Measurements from ENCODE around the gene CASP2. TPM values are rescaled to one million over a fixed set of nuclear protein-coding genes. Genes with fewer than 3 reads are reported as not detected.

Gene CASP2
- total and polyA plus RNA-seq, 4 experiments from 2014 or later = 5.3 to 96.1 (median 61.8) TPM

DNA sequence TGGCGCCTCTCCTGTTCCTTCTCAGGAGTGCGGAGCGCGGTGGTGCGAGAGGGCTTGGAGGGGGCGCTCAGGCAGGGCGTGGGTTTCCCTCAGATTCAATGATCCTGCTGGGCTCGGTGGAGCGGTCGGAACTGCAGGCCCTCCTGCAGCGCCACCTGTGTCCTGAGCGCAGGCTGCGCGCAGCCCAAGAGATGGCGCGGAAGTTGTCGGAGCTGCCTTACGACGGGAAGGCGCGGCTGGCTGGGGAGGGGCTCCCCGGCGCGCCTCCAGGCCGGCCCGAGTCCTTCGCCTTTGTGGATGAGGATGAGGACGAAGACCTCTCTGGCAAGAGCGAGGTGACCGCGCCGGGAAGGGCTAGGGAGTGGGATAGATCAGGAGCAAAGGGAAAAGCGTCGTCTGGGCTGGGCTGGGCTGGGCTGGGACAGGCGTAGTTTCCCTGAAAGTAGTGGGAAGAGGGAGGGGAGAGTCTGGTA lies 57.3 kb downstream of the CASP2 start:
- ChIA-PET CTCF (ENCODE audit: partially characterized antibody) (interaction anchor here (0.6 to 3.1 kb wide), 39 partner anchors 9 to 116 kb away, joined by 3 to 38 read pairs (median 5); partner anchors contain the start of gene EPHA1), POLR2A (ENCODE audit: partially characterized antibody) (interaction anchor here (0.6 to 2.4 kb wide), 7 partner anchors 24 to 107 kb away, joined by 3 to 10 read pairs (median 5); partner anchors contain the start of gene GSTK1)
- Histone ChIP-seq H3K27me3 (ENCODE audit: insufficient read depth, low read length) (no peaks in the 10 kb centered on the region), H3K4me3 (ENCODE audit: low read length in 2 of 2) (no peak overlapping the region), H3K9me3 (ENCODE audit: control insufficient read depth in 1 of 2, low read length in 2 of 2) (no peaks in the 10 kb centered on the region), H3K36me3 (ENCODE audit: insufficient read depth, low read length) (no peaks in the 10 kb centered on the region), H3K4me1 (ENCODE audit: insufficient read depth, low read length) (peaks cover 4% of the 10 kb centered on the region), H3K27ac (ENCODE audit: low read depth, low read length) (no peak overlapping the region)
- H3K27ac Mint-ChIP-seq = peak overlapping the region in 4 of 7 donors; percentile 55 to 70 (median 68)
- H3K9me3 Mint-ChIP-seq = no peaks in the 10 kb centered on the region
- H3K4me1 Mint-ChIP-seq = peaks cover 5 to 9% (median 7%) of the 10 kb centered on the region in 4 donors
- intact Hi-C loops (cut with micrococcal nuclease) = loop anchor here (1.0 kb wide), 3 partner anchors 27 to 105 kb away; partner anchors contain the start of gene EPHA1
- H3K36me3 Mint-ChIP-seq = no peaks in the 10 kb centered on the region
- H3K27me3 Mint-ChIP-seq = peaks cover 0 to 6% of the 10 kb centered on the region in 2 donors
- H3K4me3 Mint-ChIP-seq = peak overlapping the region; percentile 74 to 87 (median 80)
- DNase-seq = peak; percentile 52 to 64 (median 58)

GRCh38 chr7:143346018-143346417 lies 57.9 kb downstream of the CASP2 start:
- POLR2A ChIA-PET (ENCODE audit: partially characterized antibody) = interaction anchor here (0.6 to 2.4 kb wide), 6 partner anchors 23 to 107 kb away, joined by 3 to 10 read pairs (median 5); partner anchors contain the start of gene GSTK1
- H3K27ac Mint-ChIP-seq = no peak overlapping the region

DNA sequence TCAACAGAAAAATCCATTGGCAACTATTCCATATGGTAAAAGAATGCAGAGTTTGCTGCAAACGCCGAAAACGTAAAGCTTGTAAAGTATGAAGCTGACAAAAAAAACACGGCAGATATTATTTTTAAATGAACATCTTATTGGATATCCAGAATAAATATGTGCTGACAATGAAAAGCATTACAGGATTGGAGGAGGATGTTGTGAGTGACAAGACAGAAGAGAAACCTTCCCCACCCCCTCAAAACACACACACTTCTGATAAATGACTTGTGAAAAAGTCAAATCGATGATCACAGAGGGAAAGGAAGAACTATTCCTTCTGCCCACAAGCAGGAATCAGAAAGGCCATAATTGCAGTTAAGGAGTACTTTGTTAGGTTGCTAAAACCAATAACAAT lies 59.8 kb downstream of the CASP2 start:
- intact Hi-C loops (cut with micrococcal nuclease) = no loop called here
- Histone ChIP-seq H3K27me3 (ENCODE audit: insufficient read depth, low read length) (no peaks in the 10 kb centered on the region), H3K9me3 (ENCODE audit: control insufficient read depth in 1 of 2, low read length in 2 of 2) (no peaks in the 10 kb centered on the region), H3K4me1 (ENCODE audit: insufficient read depth, low read length) (peaks cover 4% of the 10 kb centered on the region), H3K27ac (ENCODE audit: low read depth, low read length) (no peak overlapping the region), H3K36me3 (ENCODE audit: insufficient read depth, low read length) (no peaks in the 10 kb centered on the region), H3K4me3 (ENCODE audit: low read length in 2 of 2) (no peak overlapping the region)
- no peak overlapping the region for H3K4me3 Mint-ChIP-seq
- ChIA-PET CTCF (ENCODE audit: partially characterized antibody) (interaction anchor here (0.8 to 2.6 kb wide), 9 partner anchors 12 to 108 kb away, joined by 3 to 10 read pairs (median 5); no protein-coding TSS in a partner anchor), POLR2A (ENCODE audit: partially characterized antibody) (interaction anchor here (0.6 to 1.1 kb wide), 4 partner anchors 13 to 82 kb away, joined by 3 to 4 read pairs (median 3); no protein-coding TSS in a partner anchor)
- H3K27me3 Mint-ChIP-seq = peaks cover 0 to 6% of the 10 kb centered on the region in 2 donors
- H3K9me3 Mint-ChIP-seq = no peaks in the 10 kb centered on the region
- DNase-seq = no peak
- no peak overlapping the region for H3K27ac Mint-ChIP-seq
- no peaks in the 10 kb centered on the region for H3K36me3 Mint-ChIP-seq
- peaks cover 5 to 9% (median 7%) of the 10 kb centered on the region in 4 donors for H3K4me1 Mint-ChIP-seq

More at GRCh38 chr7:143346018-143346417, 57.9 kb downstream of the CASP2 start:
- H3K4me3 Mint-ChIP-seq = peak overlapping the region in 2 of 8 donors; percentile 74 to 87
- Histone ChIP-seq H3K4me3 (ENCODE audit: low read length in 2 of 2) (no peak overlapping the region), H3K27ac (ENCODE audit: low read depth, low read length) (no peak overlapping the region), H3K9me3 (ENCODE audit: control insufficient read depth in 1 of 2, low read length in 2 of 2) (no peaks in the 10 kb centered on the region), H3K36me3 (ENCODE audit: insufficient read depth, low read length) (no peaks in the 10 kb centered on the region), H3K4me1 (ENCODE audit: insufficient read depth, low read length) (peaks cover 4% of the 10 kb centered on the region), H3K27me3 (ENCODE audit: insufficient read depth, low read length) (no peaks in the 10 kb centered on the region)
- intact Hi-C loops (cut with micrococcal nuclease) = no loop called here
- no peaks in the 10 kb centered on the region for H3K9me3 Mint-ChIP-seq
- no peak for DNase-seq
- H3K4me1 Mint-ChIP-seq = peaks cover 5 to 9% (median 7%) of the 10 kb centered on the region in 4 donors
- peaks cover 0 to 6% of the 10 kb centered on the region in 2 donors for H3K27me3 Mint-ChIP-seq
- no peaks in the 10 kb centered on the region for H3K36me3 Mint-ChIP-seq
- CTCF ChIA-PET (ENCODE audit: partially characterized antibody) = interaction anchor here (0.6 to 3.1 kb wide), 33 partner anchors 10 to 106 kb away, joined by 3 to 38 read pairs (median 5); partner anchors contain the start of gene EPHA1

- CTCF ChIA-PET (ENCODE audit: partially characterized antibody) = interaction anchor here (1.8 kb wide), 1 partner anchor 110 kb away, joined by 5 read pairs; no protein-coding TSS in a partner anchor
- Mint-ChIP-seq H3K4me1 (peaks cover 0 to 1% (median 0%) of the 10 kb centered on the region in 4 donors), H3K27me3 (no peaks in the 10 kb centered on the region), H3K4me3 (no peak overlapping the region), H3K36me3 (no peaks in the 10 kb centered on the region), H3K9me3 (no peaks in the 10 kb centered on the region), H3K27ac (no peak overlapping the region)
- no peaks in the 10 kb centered on the region for H3K36me3 ChIP-seq (ENCODE audit: insufficient read depth, low read length)
- no peak for DNase-seq
- POLR2A ChIA-PET (ENCODE audit: partially characterized antibody) = no interaction called here
- no peaks in the 10 kb centered on the region for H3K9me3 ChIP-seq (ENCODE audit: control insufficient read depth in 1 of 2, low read length in 2 of 2)
- no peak overlapping the region for H3K4me3 ChIP-seq (ENCODE audit: low read length in 2 of 2)
- H3K4me1 ChIP-seq (ENCODE audit: insufficient read depth, low read length) = no peaks in the 10 kb centered on the region
- intact Hi-C loops (cut with micrococcal nuclease) = no loop called here
- no peaks in the 10 kb centered on the region for H3K27me3 ChIP-seq (ENCODE audit: insufficient read depth, low read length)
- H3K27ac ChIP-seq (ENCODE audit: low read depth, low read length) = no peak overlapping the region
Measured at GRCh38 chr7:143351060-143351459, 62.9 kb downstream of the CASP2 start.

GRCh38 chr7:143351574-143351973 lies 63.4 kb downstream of the CASP2 start:
- Histone ChIP-seq H3K4me1 (ENCODE audit: insufficient read depth, low read length) (no peaks in the 10 kb centered on the region), H3K4me3 (ENCODE audit: low read length in 2 of 2) (no peak overlapping the region), H3K27me3 (ENCODE audit: insufficient read depth, low read length) (no peaks in the 10 kb centered on the region), H3K27ac (ENCODE audit: low read depth, low read length) (no peak overlapping the region), H3K9me3 (ENCODE audit: control insufficient read depth in 1 of 2, low read length in 2 of 2) (no peaks in the 10 kb centered on the region), H3K36me3 (ENCODE audit: insufficient read depth, low read length) (no peaks in the 10 kb centered on the region)
- intact Hi-C loops (cut with micrococcal nuclease) = no loop called here
- H3K9me3 Mint-ChIP-seq = no peaks in the 10 kb centered on the region
- no peaks in the 10 kb centered on the region for H3K27me3 Mint-ChIP-seq
- CTCF ChIA-PET (ENCODE audit: partially characterized antibody) = interaction anchor here (1.8 kb wide), 1 partner anchor 111 kb away, joined by 5 read pairs; no protein-coding TSS in a partner anchor
- H3K4me1 Mint-ChIP-seq = peaks cover 0 to 1% (median 0%) of the 10 kb centered on the region in 4 donors
- no peaks in the 10 kb centered on the region for H3K36me3 Mint-ChIP-seq
- no peak overlapping the region for H3K4me3 Mint-ChIP-seq
- H3K27ac Mint-ChIP-seq = no peak overlapping the region
- DNase-seq = no peak
- POLR2A ChIA-PET (ENCODE audit: partially characterized antibody) = no interaction called here

- Mint-ChIP-seq H3K9me3 (no peaks in the 10 kb centered on the region), H3K4me3 (no peak overlapping the region), H3K27me3 (no peaks in the 10 kb centered on the region), H3K4me1 (peaks cover 0 to 1% (median 0%) of the 10 kb centered on the region in 4 donors), H3K27ac (peak overlapping the region in 1 of 7 donors; percentile 29), H3K36me3 (no peaks in the 10 kb centered on the region)
- H3K9me3 ChIP-seq (ENCODE audit: control insufficient read depth in 1 of 2, low read length in 2 of 2) = no peaks in the 10 kb centered on the region
- H3K4me3 ChIP-seq (ENCODE audit: low read length in 2 of 2) = no peak overlapping the region
- no peaks in the 10 kb centered on the region for H3K27me3 ChIP-seq (ENCODE audit: insufficient read depth, low read length)
- H3K36me3 ChIP-seq (ENCODE audit: insufficient read depth, low read length) = no peaks in the 10 kb centered on the region
- intact Hi-C loops (cut with micrococcal nuclease) = no loop called here
- DNase-seq = no peak
- H3K27ac ChIP-seq (ENCODE audit: low read depth, low read length) = no peak overlapping the region
- POLR2A ChIA-PET (ENCODE audit: partially characterized antibody) = no interaction called here
- H3K4me1 ChIP-seq (ENCODE audit: insufficient read depth, low read length) = no peaks in the 10 kb centered on the region
- CTCF ChIA-PET (ENCODE audit: partially characterized antibody) = no interaction called here
Measured at GRCh38 chr7:143352531-143353002, 64.4 kb downstream of the CASP2 start.

DNA sequence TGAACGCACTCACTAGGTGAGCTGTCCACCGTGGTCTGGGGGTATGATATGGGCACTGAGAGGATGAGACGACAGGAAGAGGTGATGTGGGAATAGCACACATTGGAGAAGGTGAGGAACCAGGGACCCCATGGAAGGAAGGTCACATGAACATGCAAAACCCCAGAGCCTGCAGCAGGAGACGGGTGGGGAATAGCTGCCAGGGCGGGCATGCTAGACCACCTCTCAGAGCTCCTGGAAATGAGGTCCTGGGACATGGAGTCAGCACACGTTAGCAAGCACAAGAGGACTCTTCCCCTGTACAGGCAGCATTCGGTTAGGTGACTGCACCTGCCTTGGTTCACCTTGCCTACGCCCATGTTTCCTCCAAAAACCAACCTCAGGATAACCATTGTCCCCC lies 66.2 kb downstream of the CASP2 start:
- intact Hi-C loops (cut with micrococcal nuclease) = no loop called here
- Histone ChIP-seq H3K36me3 (ENCODE audit: insufficient read depth, low read length) (no peaks in the 10 kb centered on the region), H3K9me3 (ENCODE audit: control insufficient read depth in 1 of 2, low read length in 2 of 2) (no peaks in the 10 kb centered on the region), H3K27me3 (ENCODE audit: insufficient read depth, low read length) (no peaks in the 10 kb centered on the region), H3K4me1 (ENCODE audit: insufficient read depth, low read length) (no peaks in the 10 kb centered on the region), H3K4me3 (ENCODE audit: low read length in 2 of 2) (no peak overlapping the region), H3K27ac (ENCODE audit: low read depth, low read length) (no peak overlapping the region)
- Mint-ChIP-seq H3K9me3 (no peaks in the 10 kb centered on the region), H3K36me3 (no peaks in the 10 kb centered on the region), H3K27ac (peak overlapping the region in 1 of 7 donors; percentile 38), H3K4me3 (no peak overlapping the region), H3K4me1 (peaks cover 0 to 1% (median 0%) of the 10 kb centered on the region in 4 donors), H3K27me3 (no peaks in the 10 kb centered on the region)
- no peak for DNase-seq
- CTCF ChIA-PET (ENCODE audit: partially characterized antibody) = no interaction called here
- POLR2A ChIA-PET (ENCODE audit: partially characterized antibody) = no interaction called here
